Stimulated activated CD8-positive, alpha-beta memory T cell treated with anti-CD3 and anti-CD28 coated beads, Interleukin-12 subunit alpha, Interleukin-12 subunit beta, amount 100 ng/mL, for 24 hours (primary cell): ENCODE data around the gene SLK.

Source experiments
- DNase-seq: peaks from one replicate; pipeline ENCODE4 v3.0.0-alpha.2; 2020; ENCODE audit errors: extremely low read depth

SLK gene

GRCh38 chr10:103941801-103942200 lies 25.1 kb upstream of the SLK start:
- no peak for DNase-seq

DNA sequence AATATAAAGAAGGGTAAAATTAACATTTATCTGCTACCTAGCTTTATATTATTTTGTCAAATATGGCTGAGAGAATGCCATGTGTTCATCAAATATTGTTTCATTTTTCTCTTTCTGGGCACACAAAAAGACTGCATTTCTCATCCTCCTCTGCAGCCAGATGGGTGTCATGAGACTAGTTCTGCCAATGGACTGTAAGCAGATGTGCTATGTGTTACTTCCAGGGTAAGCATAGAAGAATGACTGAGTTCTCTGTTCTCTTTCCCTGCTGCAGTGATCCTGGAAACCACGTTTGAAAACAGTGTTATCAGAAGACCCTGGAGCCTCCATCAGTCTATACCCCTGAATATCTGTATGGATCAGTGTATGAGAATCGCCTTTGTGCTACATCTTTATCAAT lies 24.1 kb upstream of the SLK start:
- no peak for DNase-seq

DNA sequence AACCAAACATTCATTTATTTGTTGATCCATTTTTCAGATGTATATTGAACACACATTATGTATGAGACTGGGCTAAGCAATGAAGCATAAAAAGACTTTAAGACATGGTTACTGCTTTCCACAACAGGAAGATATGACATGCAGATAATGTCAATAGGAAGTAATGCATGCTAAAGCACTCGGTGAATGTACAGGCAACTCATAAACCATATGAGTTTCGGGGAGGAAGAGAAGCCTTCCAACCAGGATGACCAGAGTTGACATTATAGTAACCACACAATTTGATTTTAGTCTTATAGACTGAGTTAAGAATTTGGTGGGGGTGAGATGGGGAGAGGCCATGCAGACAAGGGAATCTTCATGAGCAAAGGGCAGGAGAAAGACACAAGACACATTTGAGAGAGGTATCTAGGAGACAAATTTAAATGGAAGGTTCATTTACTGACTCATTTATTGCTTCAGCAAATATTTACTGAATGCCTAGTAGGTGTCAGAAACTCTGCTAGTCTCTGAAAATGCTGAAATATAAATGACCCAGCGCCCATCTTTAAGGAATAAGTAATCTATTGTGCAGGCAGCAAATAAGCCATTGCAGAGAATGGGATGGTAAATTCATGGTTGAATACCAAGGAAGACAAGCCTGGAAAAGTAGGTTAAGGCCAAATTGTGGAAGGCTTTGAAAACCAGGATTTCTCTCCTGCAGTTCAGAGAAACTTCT lies 19.0 kb upstream of the SLK start:
- DNase-seq = no peak

DNA sequence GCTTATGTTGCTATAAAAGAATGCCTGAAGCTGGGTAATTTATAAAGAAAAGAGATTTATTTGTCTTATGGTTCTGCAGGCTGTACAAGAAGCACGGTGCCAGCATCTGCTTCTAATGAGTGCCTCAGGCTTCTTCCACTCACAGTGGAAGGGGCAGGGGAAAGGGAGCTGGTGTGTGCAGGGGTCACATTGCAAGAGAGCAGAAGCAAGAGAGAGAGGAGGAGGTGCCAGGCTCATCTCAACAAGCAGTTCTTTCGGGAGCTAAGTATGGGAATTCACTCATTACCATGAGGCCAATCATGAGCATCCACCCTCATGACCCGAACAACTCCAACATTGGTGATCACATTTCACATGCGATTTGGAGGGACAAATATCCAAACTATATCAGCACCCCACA lies 17.2 kb upstream of the SLK start:
- no peak for DNase-seq

- no peak for DNase-seq
These were observed 15.8 kb upstream of the SLK start for GRCh38 chr10:103951183-103951582.

DNA sequence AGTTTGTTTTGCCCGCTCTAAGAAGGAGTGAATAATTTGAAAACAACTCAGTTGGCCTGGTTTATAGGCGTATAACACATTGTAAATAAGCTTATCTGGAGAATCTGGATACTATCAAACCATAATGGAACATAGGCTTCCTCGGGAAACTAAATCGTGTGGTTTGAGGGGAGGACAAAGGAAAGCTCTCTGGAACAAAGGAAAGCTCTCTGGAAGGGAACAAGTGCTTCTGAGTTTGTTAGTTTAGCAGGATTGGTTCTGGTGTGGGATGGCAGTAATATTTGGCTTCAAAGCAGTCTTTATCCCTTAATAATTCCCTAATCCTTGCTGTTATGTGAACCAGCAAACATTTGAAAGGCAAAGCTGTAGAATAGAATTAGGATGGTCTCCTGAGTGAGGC lies 15.0 kb upstream of the SLK start:
- no peak for DNase-seq

GRCh38 chr10:103954543-103954942 lies 12.4 kb upstream of the SLK start:
- DNase-seq = no peak

GRCh38 chr10:103958996-103959395 lies 7.9 kb upstream of the SLK start:
- DNase-seq = no peak

DNA sequence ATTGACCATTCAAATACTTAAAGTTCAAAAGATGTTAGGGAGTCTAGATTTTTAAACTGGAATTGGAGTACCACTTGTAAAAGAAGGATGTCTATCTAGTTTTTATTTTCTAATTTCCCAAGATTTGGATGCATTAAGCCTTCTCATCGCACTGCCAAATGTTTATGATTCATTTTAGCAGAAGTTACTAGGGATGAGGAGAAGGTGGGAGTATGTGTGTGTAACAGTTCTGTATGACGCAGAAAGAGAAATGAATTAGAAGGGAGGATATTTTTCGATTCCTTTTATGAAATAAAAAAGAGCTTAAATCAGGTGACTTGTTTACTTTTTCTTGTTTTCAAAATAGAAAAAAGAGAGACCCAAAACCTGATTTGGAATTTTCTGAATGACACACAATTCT lies 6.8 kb upstream of the SLK start:
- no peak for DNase-seq

DNA sequence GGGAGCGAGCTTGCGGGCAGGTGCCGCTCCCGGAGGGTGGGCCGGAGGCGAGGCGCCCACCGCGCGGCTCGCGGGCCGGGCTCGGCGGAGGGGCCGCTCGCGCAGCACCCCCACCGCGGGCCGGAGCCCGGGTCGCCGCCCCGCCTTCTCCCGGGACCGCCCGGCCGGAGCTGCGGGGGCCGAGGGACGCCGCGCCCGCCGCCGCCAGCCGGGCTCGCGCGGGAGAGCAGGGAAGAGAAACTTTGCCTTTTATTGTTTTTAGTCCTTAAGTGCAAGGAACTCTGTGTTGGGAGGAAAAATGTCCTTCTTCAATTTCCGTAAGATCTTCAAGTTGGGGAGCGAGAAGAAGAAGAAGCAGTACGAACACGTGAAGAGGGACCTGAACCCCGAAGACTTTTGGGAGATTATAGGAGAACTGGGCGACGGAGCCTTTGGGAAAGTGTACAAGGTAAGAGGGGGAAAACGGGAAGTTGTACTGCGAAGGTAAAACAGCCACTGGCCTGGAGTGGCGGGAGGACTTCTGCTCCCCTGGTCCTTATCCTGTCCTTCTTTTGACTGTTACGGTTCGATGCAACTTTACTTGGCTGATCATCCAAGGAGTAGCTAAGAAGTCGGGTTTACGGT lies 620 bp downstream of the SLK start:
- no peak for DNase-seq

DNA sequence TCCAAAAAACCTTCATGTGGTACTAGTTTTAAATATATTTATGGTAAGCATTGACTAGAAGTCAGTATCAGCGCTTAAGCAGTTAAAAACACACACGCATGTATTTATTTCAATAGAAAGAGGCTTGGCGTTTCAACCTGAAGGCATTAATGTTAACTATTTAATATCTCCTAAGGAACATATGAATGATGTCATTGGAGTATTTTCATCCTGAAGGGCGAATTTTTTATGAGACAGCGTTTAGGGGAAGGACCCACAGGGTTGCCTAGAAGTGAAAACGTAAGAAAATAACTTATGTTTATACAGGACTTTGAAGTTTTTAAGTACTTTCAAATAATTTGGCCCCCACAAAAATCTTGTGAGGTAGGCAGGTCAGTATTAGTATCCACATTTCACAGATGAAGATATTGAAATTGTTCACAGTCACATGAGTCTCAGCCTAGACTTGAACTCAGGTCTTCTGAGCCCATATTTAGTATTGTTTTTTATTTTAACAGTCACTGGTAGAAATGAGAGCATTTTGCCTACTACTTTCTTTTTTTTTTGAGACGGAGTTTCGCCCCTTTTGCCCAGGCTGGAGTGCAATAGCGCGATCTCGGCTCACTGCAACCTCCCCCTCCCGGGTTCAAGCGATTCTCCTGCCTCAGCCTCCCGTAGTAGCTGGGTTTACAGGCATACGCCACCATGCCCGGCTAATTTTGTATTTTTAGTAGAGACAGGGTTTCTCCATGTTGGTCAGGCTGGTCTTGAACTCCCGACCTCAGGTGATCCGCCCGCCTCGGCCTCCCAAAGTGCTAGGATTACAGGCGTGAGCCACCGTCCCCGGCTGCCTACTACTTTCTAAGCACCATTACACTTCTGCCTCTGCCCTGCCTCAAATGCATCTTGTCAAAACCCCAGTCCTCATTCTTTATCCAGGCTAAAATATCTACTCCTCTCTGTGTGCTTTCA lies 1.8 kb downstream of the SLK start:
- no peak for DNase-seq

DNA sequence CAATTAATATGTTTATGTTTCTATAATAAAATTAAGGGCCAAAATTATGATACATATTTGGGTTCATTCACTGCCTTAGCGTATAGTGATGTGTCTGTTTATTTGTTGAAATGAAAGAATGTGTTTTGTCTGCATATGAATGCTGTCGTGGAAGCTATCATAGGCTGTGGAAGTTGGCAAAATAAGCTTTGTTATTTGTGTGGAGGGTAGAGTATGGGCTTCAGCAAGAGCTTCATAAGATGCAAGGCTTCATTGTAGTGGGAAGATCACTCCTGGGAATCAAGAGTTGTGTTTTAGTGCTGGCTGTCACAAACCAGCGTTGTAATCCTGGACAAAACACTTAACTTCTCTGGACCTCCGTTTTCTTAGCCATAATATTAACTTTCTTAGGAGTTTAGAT lies 2.5 kb downstream of the SLK start:
- no peak for DNase-seq

- DNase-seq = no peak
These were observed 3.1 kb downstream of the SLK start for GRCh38 chr10:103969857-103970627.

DNA sequence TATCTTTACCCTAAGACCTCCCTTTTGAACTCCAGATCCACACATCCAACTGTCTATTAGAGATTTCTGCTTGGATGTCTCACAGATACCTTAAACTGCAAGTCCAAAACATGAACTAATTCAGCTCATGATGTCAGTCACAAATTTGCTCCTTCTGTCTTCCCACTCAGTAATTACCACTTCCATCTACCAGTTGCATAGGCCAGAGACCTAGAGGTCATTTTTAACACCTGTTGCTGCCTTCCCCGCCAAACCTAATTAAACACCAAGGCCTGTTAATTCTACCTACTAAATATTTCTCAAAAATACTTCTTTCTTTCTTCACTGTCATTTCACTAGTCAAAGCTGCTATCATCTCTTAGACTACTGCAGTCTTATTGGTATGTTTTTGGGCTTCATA lies 8.2 kb downstream of the SLK start:
- no peak for DNase-seq

DNA sequence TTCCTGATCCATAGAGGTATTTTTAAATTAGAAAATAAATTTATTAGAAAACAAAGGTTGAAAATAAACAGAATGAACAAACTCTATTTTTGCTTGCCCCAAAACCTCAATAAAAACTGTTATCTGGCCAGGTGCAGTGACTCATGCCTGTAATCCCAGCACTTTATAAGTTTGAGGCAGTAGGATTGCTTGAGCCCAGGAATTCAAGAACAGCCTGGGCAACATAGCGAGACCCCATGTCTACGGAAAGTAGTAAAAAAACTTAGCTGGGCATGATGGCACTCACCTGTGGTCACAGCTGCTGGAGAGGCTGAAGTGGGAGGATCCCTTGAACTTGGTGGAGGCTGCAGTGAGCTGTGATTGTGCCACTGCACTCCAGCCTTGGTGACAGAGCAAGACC lies 10.3 kb downstream of the SLK start:
- DNase-seq = no peak

DNA sequence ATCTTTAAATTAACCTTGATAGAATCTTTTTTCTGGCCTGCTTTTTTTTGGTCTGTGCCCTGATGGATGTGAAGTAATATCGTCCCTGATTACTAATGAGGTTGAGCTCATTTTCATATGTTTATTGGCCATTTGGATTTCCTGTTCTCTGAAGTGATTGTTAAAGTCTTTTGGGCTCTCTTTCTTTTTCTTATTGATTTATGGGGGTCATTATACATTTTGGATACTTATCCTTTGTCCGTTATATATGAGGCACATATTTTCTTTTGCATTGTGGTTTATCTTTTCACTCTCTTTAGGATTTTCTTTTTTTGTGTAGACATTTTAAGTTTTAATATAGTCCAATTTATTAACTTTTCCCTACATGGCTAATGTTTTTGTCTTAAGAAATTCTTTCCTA lies 12.6 kb downstream of the SLK start:
- DNase-seq = no peak

DNA sequence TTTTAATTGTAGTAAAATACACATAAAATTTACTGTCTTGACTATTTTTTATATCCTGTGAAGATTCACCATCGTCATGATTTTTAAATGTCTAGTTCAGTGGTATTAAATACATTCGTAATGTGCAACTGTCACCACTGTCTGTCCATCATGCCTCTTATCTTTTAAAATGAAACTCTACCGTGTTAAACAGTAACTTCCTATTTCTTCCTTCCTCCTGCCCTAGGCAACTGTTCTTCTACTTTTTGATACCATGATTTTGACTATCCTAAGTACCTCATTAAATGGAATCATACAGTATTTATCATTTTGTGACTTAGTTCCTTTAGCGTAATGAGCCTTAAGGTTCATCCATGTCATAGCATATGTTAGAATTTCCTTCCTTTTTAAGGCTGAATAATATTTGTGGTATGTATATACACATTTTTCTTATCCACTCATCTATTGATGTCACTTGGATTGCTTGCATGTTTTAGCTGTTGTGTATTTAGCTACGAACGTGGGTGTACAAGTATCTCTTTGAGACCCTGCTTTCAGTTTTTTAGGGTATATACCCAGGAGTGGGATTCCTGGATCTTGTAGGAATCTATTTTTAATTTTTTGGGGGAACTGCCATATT lies 13.5 kb downstream of the SLK start:
- DNase-seq = no peak

GRCh38 chr10:103982639-103983038 lies 15.7 kb downstream of the SLK start:
- DNase-seq = no peak

- DNase-seq = no peak
These were observed 16.5 kb downstream of the SLK start for GRCh38 chr10:103983367-103983911.

- no peak for DNase-seq
These were observed 18.8 kb downstream of the SLK start for GRCh38 chr10:103985726-103986125.

- DNase-seq = no peak
These were observed 19.4 kb downstream of the SLK start for GRCh38 chr10:103986360-103986759.
